ENCODE results near the gene APC. TPM values are rescaled to one million over a fixed set of nuclear protein-coding genes. Genes with fewer than 3 reads are reported as not detected.

APC gene
- total and polyA plus RNA-seq, 2 of the 13 experiments (the other 11 are each of a cell fraction or from before 2014, with no cell fraction given), result 6.1 to 19.0 TPM

GRCh38 chr5:112860929-112861637 lies 123.4 kb downstream of the APC start, which contains the start of gene SRP19 (continued):
- peak; percentile 56; the same call in 1 of the 2 replicates for TF ChIP-seq ZNF281 (CRISPR knock-in tag; IDR thresholded peaks at IDR 0.05; ENCODE audit: borderline replicate concordance)
- 0 out of 2 replicates have a peak, but pooled peaks have one; percentile 16 for TF ChIP-seq GLMP (CRISPR knock-in tag; IDR thresholded peaks at IDR 0.05; ENCODE audit: borderline replicate concordance)
- peak; percentile 96 for TF ChIP-seq ZNF709 (CRISPR knock-in tag; IDR thresholded peaks at IDR 0.05)
- peak; percentile 69; the same call in 1 of the 2 replicates for TF ChIP-seq TEF (CRISPR knock-in tag; IDR thresholded peaks at IDR 0.05)
- peak; percentile 75; the same call in 1 of the 2 replicates for TF ChIP-seq TARDBP (CRISPR knock-in tag; IDR thresholded peaks at IDR 0.05)
- TF ChIP-seq ZBTB4 (CRISPR knock-in tag; IDR thresholded peaks at IDR 0.05; ENCODE audit: borderline replicate concordance), result peak; percentile 61; the same call in 1 of the 2 replicates
- peak; percentile 94 for TF ChIP-seq SETDB1 (CRISPR knock-in tag; IDR thresholded peaks at IDR 0.05; ENCODE audit: borderline replicate concordance)
- TF ChIP-seq SAP130 (CRISPR knock-in tag; IDR thresholded peaks at IDR 0.05; ENCODE audit: low read depth), result peak; percentile 94
- TF ChIP-seq RORA (CRISPR knock-in tag; IDR thresholded peaks at IDR 0.05), result no peak
- TF ChIP-seq MEIS2 (CRISPR knock-in tag; IDR thresholded peaks at IDR 0.05), result peak; percentile 81
- TF ChIP-seq ZNF280B (CRISPR knock-in tag; IDR thresholded peaks at IDR 0.05; ENCODE audit: borderline replicate concordance), result no peak
- TF ChIP-seq SMARCE1 (IDR thresholded peaks at IDR 0.05; ENCODE audit: borderline replicate concordance), result no peak
- TF ChIP-seq DPF2 (CRISPR knock-in tag; IDR thresholded peaks at IDR 0.05; ENCODE audit: borderline replicate concordance, low read depth), result no peak
- peak; percentile 53; the same call in 1 of the 2 replicates for TF ChIP-seq ISL2 (CRISPR knock-in tag; IDR thresholded peaks at IDR 0.05)
- peak; percentile 79; the same call in 1 of the 2 replicates for TF ChIP-seq KLF12 (CRISPR knock-in tag; IDR thresholded peaks at IDR 0.05; ENCODE audit: borderline replicate concordance)
- TF ChIP-seq ELF4 (CRISPR knock-in tag; IDR thresholded peaks at IDR 0.05; ENCODE audit: borderline replicate concordance), result peak; percentile 90; the same call in 1 of the 2 replicates
- 0 out of 2 replicates have a peak, but pooled peaks have one; percentile 23 for TF ChIP-seq THAP7 (CRISPR knock-in tag; IDR thresholded peaks at IDR 0.05)
- no peak for TF ChIP-seq MATR3 (CRISPR knock-in tag; IDR thresholded peaks at IDR 0.05)
